H1 (cell line): ENCODE measurements around the gene ATAD3A. TPM values are rescaled to one million over a fixed set of nuclear protein-coding genes. Genes with fewer than 3 reads are reported as not detected.

ENCODE experiments used
- CTCF ChIA-PET: fragments of 300-600 bp; sonication (Branson Sonifier 250); formaldehyde crosslinking; loops from one replicate; lab custom pipeline; 2021; ENCODE audit not compliant: partially characterized antibody; lab: Charles Lee
- POLR2A ChIA-PET: fragments of 300-600 bp; sonication (Branson Sonifier 250); formaldehyde crosslinking; loops from one replicate; lab custom pipeline; 2021; ENCODE audit warnings: inconsistent platforms; ENCODE audit not compliant: partially characterized antibody; lab: Charles Lee
- DNase-seq, 2 experiments: peaks; one replicate each; pipeline versions ENCODE4 v3.0.0 to v3.0.0-alpha.2; 2010 to 2022; ENCODE audit warnings: low spot score in 2 of 2, low read depth in 1 of 2, mixed read lengths in 1 of 2
- FAIRE-seq: peaks from 2 replicates; lab custom pipeline; 2011; peaks lifted over from hg19 to GRCh38; lab: Jason Lieb, UNC
- H2AFZ ChIP-seq: 2 replicates; pipeline ENCODE4 v1.8.1; 2012; ENCODE audit warnings: low read length, inconsistent platforms
- H2AK5ac ChIP-seq: 2 replicates; pipeline ENCODE4 v1.6.1; 2013; ENCODE audit warnings: low read depth, low read length
- H2BK120ac ChIP-seq: replicated peaks from 2 replicates; pipeline ENCODE3; 2013; ENCODE audit warnings: low read depth, low read length, inconsistent platforms
- H2BK12ac ChIP-seq: 2 replicates; pipeline ENCODE4 v1.6.1; 2013; ENCODE audit warnings: low read depth, low read length
- H2BK15ac ChIP-seq: 2 replicates; pipeline ENCODE4 v1.6.1; 2013; ENCODE audit warnings: low read length
- H2BK20ac ChIP-seq: 2 replicates; pipeline ENCODE4 v1.6.1; 2013; ENCODE audit warnings: low read length
- H2BK5ac ChIP-seq: 2 replicates; pipeline ENCODE4 v1.6.1; 2013; ENCODE audit warnings: low read depth, low read length
- H3K14ac ChIP-seq: 2 replicates; pipeline ENCODE4 v1.6.1; 2013; ENCODE audit warnings: inconsistent platforms; ENCODE audit not compliant: insufficient read length
- H3K18ac ChIP-seq: 2 replicates; pipeline ENCODE4 v1.6.1; 2013; ENCODE audit warnings: low read length; ENCODE audit errors: extremely low read depth
- H3K23ac ChIP-seq: 2 replicates; pipeline ENCODE4 v1.6.1; 2013; ENCODE audit warnings: inconsistent platforms; ENCODE audit not compliant: insufficient read length
- H3K23me2 ChIP-seq: 2 replicates; pipeline ENCODE4 v1.6.1; 2013; ENCODE audit warnings: low read depth, low read length
- H3K27ac ChIP-seq: 2 replicates; pipeline ENCODE4 v1.6.1; 2011; ENCODE audit warnings: low read depth, low read length, inconsistent platforms
- H3K27me3 ChIP-seq, 4 experiments: replicated peaks in 1 of 4; 1 replicate in 1 of 4; 2 replicates in 3 of 4; pipeline versions ENCODE4 v1.6.1 to v1.8.1; 2011 to 2013; ENCODE audit warnings: low read length in 3 of 4, mild to moderate bottlenecking in 3 of 4, inconsistent platforms in 2 of 4, mixed read lengths in 2 of 4, moderate library complexity in 1 of 4; ENCODE audit not compliant: control insufficient read depth in 3 of 4, insufficient read depth in 3 of 4; ENCODE audit errors: extremely low read depth in 1 of 4
- H3K36me3 ChIP-seq, 4 experiments: 2 replicates each; pipeline versions ENCODE4 v1.6.1 to v1.8.1; 2011 to 2013; ENCODE audit warnings: mild to moderate bottlenecking in 4 of 4, low read length in 3 of 4, moderate library complexity in 2 of 4, control low read depth in 1 of 4, inconsistent platforms in 1 of 4; ENCODE audit not compliant: insufficient read depth in 4 of 4, control insufficient read depth in 2 of 4
- H3K4ac ChIP-seq: replicated peaks from 2 replicates; pipeline ENCODE3; 2013; ENCODE audit warnings: low read length, low read depth, mixed read lengths, inconsistent platforms; ENCODE audit not compliant: insufficient read length
- H3K4me1 ChIP-seq, 4 experiments: replicated peaks in 1 of 4; 1 replicate in 1 of 4; 2 replicates in 3 of 4; pipeline versions ENCODE4 v1.6.1 to v1.8.1; 2011 to 2013; ENCODE audit warnings: low read length in 3 of 4, inconsistent platforms in 2 of 4, mixed read lengths in 1 of 4; ENCODE audit not compliant: insufficient read depth in 4 of 4, control insufficient read depth in 3 of 4
- H3K4me2 ChIP-seq, 2 experiments: 2 replicates each; pipeline versions ENCODE4 v1.6.1 to v1.8.1; 2011 to 2013; ENCODE audit warnings: low read depth in 2 of 2, low read length in 2 of 2, control low read depth in 1 of 2, inconsistent platforms in 1 of 2, mild to moderate bottlenecking in 1 of 2; ENCODE audit not compliant: insufficient read depth in 1 of 2
- H3K4me3 ChIP-seq, 4 experiments: fragments of 200-600, 300-600 bp in 1 of 4; sonication (generic), shearing (Covaris generic), sonication (Bioruptor Twin) in 1 of 4; 2 replicates each; pipeline versions ENCODE4 v1.5.1 to v1.8.1; 2011 to 2016; ENCODE audit warnings: low read length in 4 of 4, low read depth in 3 of 4, control low read depth in 2 of 4, inconsistent platforms in 2 of 4, mild to moderate bottlenecking in 2 of 4, mixed read lengths in 1 of 4, moderate library complexity in 1 of 4; ENCODE audit not compliant: insufficient read depth in 2 of 4; ENCODE audit errors: extremely low read depth in 1 of 4
- H3K56ac ChIP-seq: replicated peaks from 2 replicates; pipeline ENCODE3; 2013; ENCODE audit warnings: low read depth, mild to moderate bottlenecking, mixed read lengths, low read length, inconsistent platforms; ENCODE audit not compliant: insufficient read length
- H3K79me1 ChIP-seq: 2 replicates; pipeline ENCODE4 v1.6.1; 2013; ENCODE audit warnings: low read depth, low read length, control low read depth
- H3K79me2 ChIP-seq, 2 experiments: 2 replicates each; pipeline versions ENCODE4 v1.6.1 to v1.8.1; 2012 to 2013; ENCODE audit warnings: low read length in 2 of 2, mild to moderate bottlenecking in 2 of 2, inconsistent platforms in 1 of 2; ENCODE audit not compliant: insufficient read depth in 2 of 2, control insufficient read depth in 1 of 2
- H3K9ac ChIP-seq, 4 experiments: replicated peaks in 1 of 4; 1 replicate in 1 of 4; 2 replicates in 3 of 4; pipeline versions ENCODE4 v1.6.1 to v1.8.1; 2011 to 2013; ENCODE audit warnings: low read depth in 3 of 4, low read length in 3 of 4, control low read depth in 2 of 4, mild to moderate bottlenecking in 2 of 4, moderate library complexity in 2 of 4, inconsistent platforms in 1 of 4; ENCODE audit errors: extremely low read depth in 1 of 4
- H3K9me3 ChIP-seq, 2 experiments: 2 replicates each; pipeline versions ENCODE4 v1.6.1 to v1.8.1; 2012 to 2013; ENCODE audit warnings: mild to moderate bottlenecking in 2 of 2, moderate library complexity in 2 of 2, control low read depth in 1 of 2, inconsistent platforms in 1 of 2, low read depth in 1 of 2, low read length in 1 of 2, mixed read lengths in 1 of 2; ENCODE audit not compliant: insufficient read depth in 2 of 2
- H4K20me1 ChIP-seq, 2 experiments: replicated peaks in 1 of 2; 2 replicates each; pipeline versions ENCODE3 to v1.8.1; 2011 to 2013; ENCODE audit warnings: inconsistent platforms in 2 of 2, low read length in 2 of 2, mild to moderate bottlenecking in 1 of 2; ENCODE audit not compliant: insufficient read depth in 2 of 2, control insufficient read depth in 1 of 2
- H4K5ac ChIP-seq: 2 replicates; pipeline ENCODE4 v1.6.1; 2013; ENCODE audit warnings: low read length, low read depth, mixed read lengths, inconsistent platforms; ENCODE audit not compliant: insufficient read length
- H4K8ac ChIP-seq: 2 replicates; pipeline ENCODE4 v1.8.0; 2013; ENCODE audit warnings: mild to moderate bottlenecking, moderate library complexity, low read length, inconsistent platforms; ENCODE audit not compliant: insufficient read depth; ENCODE audit errors: extremely low read depth
- H4K91ac ChIP-seq: replicated peaks from 2 replicates; pipeline ENCODE3; 2013; ENCODE audit warnings: low read length, mixed read lengths, inconsistent platforms; ENCODE audit not compliant: insufficient read length
- EGR1 ChIP-seq: IDR thresholded peaks from 2 replicates; pipeline ENCODE4 v1.6.1; 2011; ENCODE audit warnings: low read depth, low read length, borderline replicate concordance
- KDM4A ChIP-seq: IDR thresholded peaks from one replicate; pipeline ENCODE4 v1.7.1; 2012; ENCODE audit warnings: low read depth, mild to moderate bottlenecking, moderate library complexity, low read length, inconsistent platforms; ENCODE audit not compliant: severe bottlenecking
- PHF8 ChIP-seq: fragments of 200-600 bp; sonication (generic); conservative IDR thresholded peaks from 2 replicates; pipeline ENCODE4 v1.7.1; 2012; ENCODE audit warnings: low read depth, mild to moderate bottlenecking, inconsistent platforms, low read length, moderate library complexity
- SP4 ChIP-seq: IDR thresholded peaks from 2 replicates; pipeline ENCODE4 v1.6.1; 2012; ENCODE audit warnings: low read length, inconsistent platforms
- WGBS, 2 experiments: shearing (Covaris generic) in 1 of 2; methylation state at CpG; one replicate each; pipeline versions ENCODE4 v1.1.6 to v1.1.7; 2013 to 2015; ENCODE audit warnings: low lambda C conversion rate in 2 of 2, mixed read lengths in 2 of 2, inconsistent platforms in 1 of 2, low coverage in 1 of 2, missing lambda C conversion rate in 1 of 2; ENCODE audit not compliant: insufficient replicate concordance in 2 of 2, insufficient coverage in 1 of 2, insufficient read length in 1 of 2; ENCODE audit errors: extremely low coverage in 1 of 2, missing lambda C conversion rate in 1 of 2; 5-methylcytosine and 5-hydroxymethylcytosine counted together
- polyA plus RNA-seq, 7 experiments: library from polyadenylated mRNA; depleted of rRNA in 3 of 7; stranded (reverse) in 5 of 7; unstranded in 2 of 7; fragments of >200 nt in 5 of 7; fragments of 200-250 nt in 2 of 7; gene quantifications; 1 replicate in 5 of 7; 2 replicates in 1 of 7; 4 replicates in 1 of 7; pipeline versions ENCODE4 v1.2.1 to v1.2.3, GENCODE V29; 2011 to 2013; ENCODE audit warnings: missing spikeins in 2 of 7, mixed read lengths in 2 of 7
- total RNA-seq: library from RNA; stranded (reverse); fragmentation: NEBNext Ultra II Directional; extraction: Animal tissue kit (Norgen Biotek cat#: 25700); gene quantifications from 2 replicates; pipeline ENCODE4 v1.2.1, GENCODE V29; 2021

The ATAD3A gene
- total and polyA plus RNA-seq, 2 of the 8 experiments (the other 6 are each of a cell fraction or from before 2014, with no cell fraction given): 28.3 to 64.7 TPM

- DNase-seq: peak; percentile 39 to 90
- Histone ChIP-seq H4K8ac (peak within 1 kb of the TSS; percentile 93), H3K36me3 (peaks cover 2 to 23% (median 11%) of the 10 kb centered on the region in 4 experiments; a peak in 4 of 8 replicates), H2BK15ac (no peak within 1 kb of the TSS), H2BK5ac (peak within 1 kb of the TSS; percentile 52; the same call in 1 of the 2 replicates), H3K14ac (no peak within 1 kb of the TSS), H3K79me1 (peaks cover 7% of the 10 kb centered on the region), H3K56ac (peak within 1 kb of the TSS; percentile 69), H3K27ac (peak within 1 kb of the TSS; percentile 26; the same call in 1 of the 2 replicates), H3K9ac (peak within 1 kb of the TSS; percentile 46 to 62 (median 58)), H3K4me2 (peak within 1 kb of the TSS; percentile 76 to 80), H3K4me1 (peaks cover 0 to 9% (median 3%) of the 10 kb centered on the region in 4 experiments; a peak in 3 of 7 replicates), H3K27me3 (no peaks in the 10 kb centered on the region), H3K4ac (no peak within 1 kb of the TSS), H2AK5ac (no peak within 1 kb of the TSS; the same call in 1 of the 2 replicates), H4K91ac (peak within 1 kb of the TSS; percentile 65), H2BK12ac (0 out of 2 replicates have a peak within 1 kb of the TSS, but pooled peaks have one; percentile 50), H3K4me3 (peak within 1 kb of the TSS; percentile 50 to 75 (median 67)), H4K20me1 (peaks cover 6 to 27% of the 10 kb centered on the region in 2 experiments), H3K23me2 (peaks cover 10% of the 10 kb centered on the region; the same call in 1 of the 2 replicates), H2AFZ (no peak within 1 kb of the TSS), H3K23ac (no peak within 1 kb of the TSS), H2BK120ac (no peak within 1 kb of the TSS), H3K18ac (peak within 1 kb of the TSS; percentile 78), H3K79me2 (peaks cover 0 to 5% of the 10 kb centered on the region in 2 experiments; a peak in 1 of 4 replicates), H2BK20ac (no peak within 1 kb of the TSS), H3K9me3 (no peaks in the 10 kb centered on the region), H4K5ac (no peak within 1 kb of the TSS)
- 0% methylated on average over 1 of the region's 100 CpGs; no CpG with 5 or more reads in 1 of the 2 experiments for WGBS, 2 experiments
- FAIRE-seq: no peak
- CTCF ChIA-PET: interaction anchor here (1.7 kb wide), 1 partner anchor 57 kb away, joined by 7 read pairs; no protein-coding TSS in a partner anchor
- POLR2A ChIA-PET: interaction anchor here (0.6 to 23.0 kb wide), 5 partner anchors 8 to 154 kb away, joined by 3 to 367 read pairs (median 3); no protein-coding TSS in a partner anchor
- peak; percentile 41; the same call in 1 of the 2 replicates for TF ChIP-seq PHF8
- peak; percentile 12 for TF ChIP-seq KDM4A
- no peak for TF ChIP-seq EGR1
- TF ChIP-seq SP4: no peak
These were observed 28.3 kb downstream of the ATAD3A start, which contains the start of gene TMEM240 for GRCh38 chr1:1540090-1540817. TSS of gene TMEM240 (minus strand) at chr1:1540624. CDS start at chr1:1540346, 278 bp downstream.
